HFFc6 (cell line): Measurements from ENCODE around the gene MAP3K5. TPM values are rescaled to one million over a fixed set of nuclear protein-coding genes. Genes with fewer than 3 reads are reported as not detected.

ENCODE experiments used
- DNase-seq: peaks from one replicate; pipeline ENCODE4 v3.0.0-alpha.2; 2018
- H3K27ac Mint-ChIP-seq: 2 replicates; pipeline ENCODE4 v1.8.0; 2020; ENCODE audit warnings: mild to moderate bottlenecking, mixed read lengths
- H3K27me3 Mint-ChIP-seq: 2 replicates; pipeline ENCODE4 v1.8.0; 2021; ENCODE audit warnings: mild to moderate bottlenecking, moderate library complexity, mixed read lengths; ENCODE audit not compliant: insufficient read depth
- H3K36me3 Mint-ChIP-seq: 2 replicates; pipeline ENCODE4 v1.8.0; 2021; ENCODE audit warnings: low read depth, mixed read lengths
- H3K4me1 Mint-ChIP-seq: 2 replicates; pipeline ENCODE4 v1.8.0; 2020; ENCODE audit warnings: low read depth, mixed read lengths
- H3K4me3 Mint-ChIP-seq: 2 replicates; pipeline ENCODE4 v1.8.0; 2020; ENCODE audit warnings: mild to moderate bottlenecking, moderate library complexity, mixed read lengths
- H3K9me3 Mint-ChIP-seq: 2 replicates; pipeline ENCODE4 v1.8.0; 2020; ENCODE audit warnings: mild to moderate bottlenecking, mixed read lengths
- CTCF ChIP-seq: fragments of 200-600 bp; sonication (generic); IDR thresholded peaks from 2 replicates; pipeline ENCODE4 v1.5.0; 2021; ENCODE audit warnings: antibody characterized with exemption, mild to moderate bottlenecking
- total RNA-seq, 6 experiments: library from RNA; stranded (reverse); fragmentation: NEBNext Ultra II Directional; extraction: Animal tissue kit (Norgen Biotek cat#: 25700); gene quantifications; 2 replicates in 1 of 6; 3 replicates in 5 of 6; pipeline ENCODE4 v1.2.3, GENCODE V29; 2021

MAP3K5 gene
- total RNA-seq, 6 experiments from 2014 or later: 11.9 to 22.2 (median 19.1) TPM

GRCh38 chr6:136662347-136663237 lies 129.7 kb downstream of the MAP3K5 start:
- Mint-ChIP-seq H3K27me3 (no peaks in the 10 kb centered on the region), H3K4me3 (no peak overlapping the region), H3K9me3 (no peaks in the 10 kb centered on the region), H3K36me3 (peaks cover 16% of the 10 kb centered on the region; the same call in 1 of the 2 replicates), H3K4me1 (peaks cover 18% of the 10 kb centered on the region), H3K27ac (no peak overlapping the region)
- DNase-seq: no peak
- TF ChIP-seq CTCF: no peak

DNA sequence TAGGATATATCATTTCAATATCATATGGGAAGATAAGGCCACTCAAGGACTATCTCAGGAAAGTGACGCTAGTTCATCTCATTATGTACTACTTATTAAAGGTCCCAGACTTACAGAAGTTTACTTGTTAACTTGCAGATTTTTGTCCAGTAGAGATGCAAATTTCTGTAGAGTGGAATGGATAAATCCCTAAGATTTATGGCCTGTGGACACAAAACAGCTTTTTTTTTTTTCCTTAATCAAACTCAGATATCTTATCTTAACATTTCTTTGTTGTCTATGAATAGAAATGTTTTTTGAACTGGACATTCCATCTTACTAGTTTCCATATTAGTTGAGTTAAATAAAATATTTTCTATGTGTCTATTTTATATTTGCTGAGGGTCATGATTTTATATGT lies 131.6 kb downstream of the MAP3K5 start:
- Mint-ChIP-seq H3K27ac (no peak overlapping the region), H3K4me1 (peaks cover 18% of the 10 kb centered on the region), H3K4me3 (no peak overlapping the region), H3K27me3 (no peaks in the 10 kb centered on the region), H3K9me3 (no peaks in the 10 kb centered on the region), H3K36me3 (peaks cover 12% of the 10 kb centered on the region; the same call in 1 of the 2 replicates)
- DNase-seq: no peak
- TF ChIP-seq CTCF: no peak

- Mint-ChIP-seq H3K4me3 (no peak overlapping the region), H3K9me3 (no peaks in the 10 kb centered on the region), H3K27me3 (no peaks in the 10 kb centered on the region), H3K4me1 (peaks cover 16% of the 10 kb centered on the region), H3K36me3 (peaks cover 16% of the 10 kb centered on the region; the same call in 1 of the 2 replicates), H3K27ac (no peak overlapping the region)
- TF ChIP-seq CTCF: no peak
- DNase-seq: no peak
Observed at GRCh38 chr6:136659991-136660499, 132.2 kb downstream of the MAP3K5 start.

GRCh38 chr6:136658711-136659110 lies 133.6 kb downstream of the MAP3K5 start:
- H3K27me3 Mint-ChIP-seq: no peaks in the 10 kb centered on the region
- no peaks in the 10 kb centered on the region for H3K9me3 Mint-ChIP-seq
- H3K4me3 Mint-ChIP-seq: no peak overlapping the region
- peaks cover 16% of the 10 kb centered on the region for H3K4me1 Mint-ChIP-seq
- H3K36me3 Mint-ChIP-seq: peaks cover 16% of the 10 kb centered on the region; the same call in 1 of the 2 replicates
- no peak overlapping the region for H3K27ac Mint-ChIP-seq
- no peak for DNase-seq
- no peak for TF ChIP-seq CTCF

GRCh38 chr6:136657666-136658065 lies 134.6 kb downstream of the MAP3K5 start:
- peaks cover 16% of the 10 kb centered on the region for H3K4me1 Mint-ChIP-seq
- H3K9me3 Mint-ChIP-seq: no peaks in the 10 kb centered on the region
- H3K27ac Mint-ChIP-seq: peak overlapping the region; percentile 51
- H3K27me3 Mint-ChIP-seq: no peaks in the 10 kb centered on the region
- TF ChIP-seq CTCF: no peak
- no peak overlapping the region for H3K4me3 Mint-ChIP-seq
- peak; percentile 77 for DNase-seq
- H3K36me3 Mint-ChIP-seq: peaks cover 16% of the 10 kb centered on the region; the same call in 1 of the 2 replicates
